ENCODE measurements around the gene AKAP3. TPM values are rescaled to one million over a fixed set of nuclear protein-coding genes. Genes with fewer than 3 reads are reported as not detected.

Gene AKAP3
- total and polyA plus RNA-seq, 7 donors: 0.07 to 8.4 (median 1.4) TPM

DNA sequence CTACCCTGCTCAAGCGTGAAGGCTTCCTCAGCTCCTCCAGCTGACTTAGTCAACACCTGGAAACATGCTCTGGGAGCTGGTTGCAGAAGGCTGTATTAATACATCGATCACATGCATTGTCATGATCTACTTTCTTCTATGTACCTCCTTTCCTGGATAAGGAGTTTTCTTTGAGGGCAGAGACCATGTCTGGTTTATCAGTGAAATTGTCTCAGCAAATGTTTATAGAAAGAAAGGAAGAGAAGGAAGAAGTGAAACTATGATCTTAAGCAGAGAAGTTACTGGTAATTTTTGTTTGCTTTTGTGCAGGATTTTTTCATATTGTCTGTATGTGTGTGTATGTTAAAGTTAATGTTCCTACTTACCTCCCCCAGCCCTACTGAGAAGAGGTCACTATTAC is 82.4 kb downstream of the AKAP3 start:
- H3K36me3 ChIP-seq (ENCODE audit: insufficient read depth in 1 of 2, low read depth in 1 of 2): no peaks in the 10 kb centered on the region
- no peak overlapping the region for H3K27ac ChIP-seq
- ATAC-seq (no peak), DNase-seq (no peak)
- 76 to 86% (median 80%) methylated on average over 2 of the region's 2 CpGs for WGBS, 3 donors
- TF ChIP-seq, protein P1, sequence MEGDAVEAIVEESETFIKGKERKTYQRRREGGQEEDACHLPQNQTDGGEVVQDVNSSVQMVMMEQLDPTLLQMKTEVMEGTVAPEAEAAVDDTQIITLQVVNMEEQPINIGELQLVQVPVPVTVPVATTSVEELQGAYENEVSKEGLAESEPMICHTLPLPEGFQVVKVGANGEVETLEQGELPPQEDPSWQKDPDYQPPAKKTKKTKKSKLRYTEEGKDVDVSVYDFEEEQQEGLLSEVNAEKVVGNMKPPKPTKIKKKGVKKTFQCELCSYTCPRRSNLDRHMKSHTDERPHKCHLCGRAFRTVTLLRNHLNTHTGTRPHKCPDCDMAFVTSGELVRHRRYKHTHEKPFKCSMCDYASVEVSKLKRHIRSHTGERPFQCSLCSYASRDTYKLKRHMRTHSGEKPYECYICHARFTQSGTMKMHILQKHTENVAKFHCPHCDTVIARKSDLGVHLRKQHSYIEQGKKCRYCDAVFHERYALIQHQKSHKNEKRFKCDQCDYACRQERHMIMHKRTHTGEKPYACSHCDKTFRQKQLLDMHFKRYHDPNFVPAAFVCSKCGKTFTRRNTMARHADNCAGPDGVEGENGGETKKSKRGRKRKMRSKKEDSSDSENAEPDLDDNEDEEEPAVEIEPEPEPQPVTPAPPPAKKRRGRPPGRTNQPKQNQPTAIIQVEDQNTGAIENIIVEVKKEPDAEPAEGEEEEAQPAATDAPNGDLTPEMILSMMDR (IDR thresholded peaks at IDR 0.05): no peak
- no peak overlapping the region for H3K4me3 ChIP-seq
- H3K9me3 ChIP-seq: no peaks in the 10 kb centered on the region
- H3K4me1 ChIP-seq: no peaks in the 10 kb centered on the region
- intact Hi-C loops (cut with DNase I): no loop called here
- H3K27me3 ChIP-seq (ENCODE audit: insufficient read depth in 3 of 3, low read length in 2 of 3): peaks cover 0 to 25% (median 1%) of the 10 kb centered on the region in 3 donors

Other genes starting within 250 kb of the AKAP3 start
- gene FGF6, start 203.2 kb downstream of the AKAP3 start, total RNA-seq: 10 to 100 TPM in 2 of 4 donors, 1 to 10 TPM in 2; 3.9 to 27.1 (median 8.2) TPM
- 1 to 10 TPM in 1 of 3 donors, under 1 TPM in 1, not detected in 1; 0.61 to 1.2 TPM for gene FGF6, start 203.2 kb downstream of the AKAP3 start, polyA plus RNA-seq
- under 1 TPM; 0.38 to 0.92 (median 0.44) TPM for gene RAD51AP1, start 110.2 kb downstream of the AKAP3 start, total RNA-seq
- gene RAD51AP1, start 110.2 kb downstream of the AKAP3 start, polyA plus RNA-seq: under 1 TPM; 0.48 to 0.98 (median 0.75) TPM
- gene DYRK4, start 86.8 kb downstream of the AKAP3 start, total RNA-seq: 10 to 100 TPM; 18.3 to 28.8 (median 23.3) TPM
- gene DYRK4, start 86.8 kb downstream of the AKAP3 start, polyA plus RNA-seq: 10 to 100 TPM; 18.3 to 27.8 (median 20.8) TPM
- gene NDUFA9, start 63 bp upstream of the AKAP3 start, total RNA-seq: 100 to 1,000 TPM; 127 to 253 (median 136) TPM
- 100 to 1,000 TPM; 131 to 194 (median 155) TPM for gene NDUFA9, start 63 bp upstream of the AKAP3 start, polyA plus RNA-seq
- gene GALNT8, start 71.3 kb upstream of the AKAP3 start, total RNA-seq: under 1 TPM; 0.11 to 0.89 (median 0.30) TPM
- gene GALNT8, start 71.3 kb upstream of the AKAP3 start, polyA plus RNA-seq: under 1 TPM; 0.14 to 0.40 (median 0.18) TPM